ENCODE measurements around the gene BTF3L4.

BTF3L4 gene

DNA sequence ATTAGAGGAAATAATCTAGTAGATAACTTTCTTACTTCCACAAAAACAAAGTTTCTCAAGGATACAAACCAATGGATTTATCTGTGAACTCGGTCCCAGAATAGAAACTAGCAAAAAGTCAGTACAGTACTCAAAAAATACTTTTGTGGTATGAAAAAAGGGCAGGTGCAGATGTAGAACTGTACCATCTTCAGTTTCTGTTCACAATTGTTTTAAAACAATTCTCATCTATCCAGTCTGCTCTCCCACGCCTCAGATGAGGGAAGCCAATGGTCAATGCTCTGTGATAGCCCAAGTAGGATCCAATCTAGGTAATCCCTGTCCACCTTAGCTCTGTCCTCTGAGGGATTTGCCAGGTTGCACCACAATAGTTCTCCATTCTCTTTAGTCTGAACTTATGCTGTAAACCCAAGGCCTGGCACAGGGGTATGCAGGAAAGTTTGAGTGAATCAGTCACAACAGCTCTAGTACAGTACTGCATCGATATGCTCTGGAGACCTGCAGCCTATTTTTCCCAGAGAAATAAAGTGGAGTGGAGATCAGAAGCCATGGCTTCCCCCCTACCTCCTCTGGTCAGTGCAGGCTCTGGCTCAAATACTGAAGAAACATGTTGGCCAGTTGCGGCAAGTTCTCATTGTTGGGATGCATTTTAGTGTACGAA lies 23.8 kb upstream of the BTF3L4 start:
- Histone ChIP-seq H3K9ac (ENCODE audit: low read length) (peak overlapping the region; percentile 86; the same call in 1 of the 2 replicates), H3K4me1 (ENCODE audit: low read length) (peaks cover 8% of the 10 kb centered on the region), H4K20me1 (ENCODE audit: insufficient read depth, low read length) (peaks cover 9% of the 10 kb centered on the region; the same call in 1 of the 2 replicates), H3F3A (ENCODE audit: insufficient read depth, low read length) (peaks cover 25% of the 10 kb centered on the region), H3K79me2 (ENCODE audit: low read length) (peaks cover 43% of the 10 kb centered on the region), H3K9me2 (replicated peaks; ENCODE audit: insufficient read depth, low read length) (no peaks in the 10 kb centered on the region), H2AFZ (ENCODE audit: low read length) (no peak overlapping the region), H3K9me3 (replicated peaks; ENCODE audit: insufficient read depth, low read length) (no peaks in the 10 kb centered on the region), H3K27ac (ENCODE audit: low read length) (peak overlapping the region; percentile 78; the same call in 1 of the 2 replicates), H3K27me3 (replicated peaks; ENCODE audit: insufficient read depth, low read length) (no peaks in the 10 kb centered on the region), H3K4me2 (ENCODE audit: low read depth, low read length) (peak overlapping the region; percentile 80), H3K4me3 (ENCODE audit: low read length) (peak overlapping the region; percentile 93), H3K36me3 (replicated peaks; ENCODE audit: insufficient read depth, low read length) (no peaks in the 10 kb centered on the region)
- TF ChIP-seq, protein P1, sequence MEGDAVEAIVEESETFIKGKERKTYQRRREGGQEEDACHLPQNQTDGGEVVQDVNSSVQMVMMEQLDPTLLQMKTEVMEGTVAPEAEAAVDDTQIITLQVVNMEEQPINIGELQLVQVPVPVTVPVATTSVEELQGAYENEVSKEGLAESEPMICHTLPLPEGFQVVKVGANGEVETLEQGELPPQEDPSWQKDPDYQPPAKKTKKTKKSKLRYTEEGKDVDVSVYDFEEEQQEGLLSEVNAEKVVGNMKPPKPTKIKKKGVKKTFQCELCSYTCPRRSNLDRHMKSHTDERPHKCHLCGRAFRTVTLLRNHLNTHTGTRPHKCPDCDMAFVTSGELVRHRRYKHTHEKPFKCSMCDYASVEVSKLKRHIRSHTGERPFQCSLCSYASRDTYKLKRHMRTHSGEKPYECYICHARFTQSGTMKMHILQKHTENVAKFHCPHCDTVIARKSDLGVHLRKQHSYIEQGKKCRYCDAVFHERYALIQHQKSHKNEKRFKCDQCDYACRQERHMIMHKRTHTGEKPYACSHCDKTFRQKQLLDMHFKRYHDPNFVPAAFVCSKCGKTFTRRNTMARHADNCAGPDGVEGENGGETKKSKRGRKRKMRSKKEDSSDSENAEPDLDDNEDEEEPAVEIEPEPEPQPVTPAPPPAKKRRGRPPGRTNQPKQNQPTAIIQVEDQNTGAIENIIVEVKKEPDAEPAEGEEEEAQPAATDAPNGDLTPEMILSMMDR (IDR thresholded peaks at IDR 0.05; ENCODE audit: low read length), result no peak
- TF ChIP-seq EZH2 (optimal IDR thresholded peaks at IDR 0.05; ENCODE audit: low read depth, low read length) (no peak), EZH2phosphoT487 (IDR thresholded peaks at IDR 0.05; ENCODE audit: low read length) (no peak)
- peak; percentile 37 for DNase-seq

DNA sequence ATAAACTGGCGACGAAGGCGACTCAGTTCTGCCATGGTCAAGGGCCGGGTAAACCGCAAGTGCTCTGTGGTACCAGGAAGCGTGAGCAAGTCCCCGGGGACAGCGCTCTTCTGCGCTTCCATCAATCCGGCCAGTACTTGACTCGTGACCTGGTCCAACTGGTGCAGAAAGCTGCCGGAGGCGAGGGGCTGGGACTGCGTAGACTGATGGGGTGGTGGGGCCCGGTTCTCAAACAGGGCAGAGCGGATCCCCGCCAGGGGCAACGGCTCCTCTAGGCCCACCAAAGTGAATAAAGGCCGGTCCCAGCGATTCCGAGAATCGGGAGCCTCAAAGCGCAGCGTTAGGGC lies 23.3 kb upstream of the BTF3L4 start:
- Histone ChIP-seq H3K79me2 (ENCODE audit: low read length) (peaks cover 43% of the 10 kb centered on the region), H4K20me1 (ENCODE audit: insufficient read depth, low read length) (peaks cover 9% of the 10 kb centered on the region; the same call in 1 of the 2 replicates), H3K27me3 (replicated peaks; ENCODE audit: insufficient read depth, low read length) (no peaks in the 10 kb centered on the region), H3K36me3 (replicated peaks; ENCODE audit: insufficient read depth, low read length) (no peaks in the 10 kb centered on the region), H3K4me1 (ENCODE audit: low read length) (peaks cover 8% of the 10 kb centered on the region), H3K9ac (ENCODE audit: low read length) (peak overlapping the region; percentile 86), H2AFZ (ENCODE audit: low read length) (peak overlapping the region; percentile 75), H3K27ac (ENCODE audit: low read length) (peak overlapping the region; percentile 78; the same call in 1 of the 2 replicates), H3K9me2 (replicated peaks; ENCODE audit: insufficient read depth, low read length) (no peaks in the 10 kb centered on the region), H3K4me3 (ENCODE audit: low read length) (peak overlapping the region; percentile 93), H3K9me3 (replicated peaks; ENCODE audit: insufficient read depth, low read length) (no peaks in the 10 kb centered on the region), H3F3A (ENCODE audit: insufficient read depth, low read length) (peaks cover 25% of the 10 kb centered on the region), H3K4me2 (ENCODE audit: low read depth, low read length) (peak overlapping the region; percentile 80)
- TF ChIP-seq, protein P1 (IDR thresholded peaks at IDR 0.05; ENCODE audit: low read length), result no peak
- TF ChIP-seq EZH2phosphoT487 (IDR thresholded peaks at IDR 0.05; ENCODE audit: low read length), result no peak
- no peak for TF ChIP-seq EZH2 (optimal IDR thresholded peaks at IDR 0.05; ENCODE audit: low read depth, low read length)
- peak; percentile 49 for DNase-seq

DNA sequence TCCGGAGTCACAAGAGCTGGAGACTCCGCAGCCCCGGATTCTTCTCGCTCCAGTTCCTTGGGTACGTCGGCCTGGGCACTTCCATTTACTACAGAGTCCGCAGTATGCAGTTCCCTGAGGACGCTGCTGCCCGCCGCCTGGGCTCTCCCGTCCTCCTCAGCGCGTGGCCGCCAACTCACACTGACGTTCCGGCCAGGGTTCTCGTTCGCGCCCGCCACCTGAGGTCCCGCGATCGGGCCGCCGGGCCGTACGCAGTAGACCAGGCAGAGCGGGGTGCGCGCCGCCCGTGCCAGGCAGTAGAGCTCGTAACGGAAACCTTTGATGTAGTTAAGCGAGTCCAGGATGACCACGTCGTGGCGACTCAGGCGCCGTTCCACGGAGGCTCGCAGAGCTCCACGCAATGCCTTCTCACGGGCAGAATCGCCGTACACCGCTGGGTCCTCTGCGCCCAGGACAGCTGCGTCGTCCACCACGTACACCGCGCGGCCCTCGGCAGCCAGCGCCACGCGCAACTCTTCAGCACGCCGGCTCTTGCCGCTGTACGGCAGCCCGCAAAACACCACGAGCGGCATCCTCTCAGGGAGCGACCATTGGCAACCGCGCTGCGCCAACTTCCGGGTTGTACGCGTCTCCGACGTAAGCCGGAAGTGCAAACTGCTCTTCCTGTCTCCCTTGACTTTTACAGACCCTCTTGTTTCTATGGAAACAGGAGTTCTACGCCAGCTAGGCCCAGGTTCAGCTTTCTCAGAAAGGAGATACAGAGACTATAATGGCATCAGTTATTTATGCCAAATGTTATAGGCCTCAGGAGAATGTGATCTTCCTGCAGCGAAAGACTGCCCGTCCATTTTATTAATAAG lies 22.7 kb upstream of the BTF3L4 start, which contains the start of gene KTI12:
TSS of gene KTI12 (minus strand) at position 621 of the 860 bp plus-strand sequence. CDS start at position 572, 49 bp downstream.
- Histone ChIP-seq H3K9me2 (replicated peaks; ENCODE audit: insufficient read depth, low read length) (no peaks in the 10 kb centered on the region), H3K9ac (ENCODE audit: low read length) (peak within 1 kb of the TSS; percentile 86), H4K20me1 (ENCODE audit: insufficient read depth, low read length) (peaks cover 9% of the 10 kb centered on the region; the same call in 1 of the 2 replicates), H3K27ac (ENCODE audit: low read length) (peak within 1 kb of the TSS; percentile 78), H3K4me1 (ENCODE audit: low read length) (peaks cover 8% of the 10 kb centered on the region), H3K27me3 (replicated peaks; ENCODE audit: insufficient read depth, low read length) (no peaks in the 10 kb centered on the region), H2AFZ (ENCODE audit: low read length) (peak within 1 kb of the TSS; percentile 75), H3K36me3 (replicated peaks; ENCODE audit: insufficient read depth, low read length) (no peaks in the 10 kb centered on the region), H3F3A (ENCODE audit: insufficient read depth, low read length) (peaks cover 25% of the 10 kb centered on the region), H3K4me3 (ENCODE audit: low read length) (peak within 1 kb of the TSS; percentile 93), H3K79me2 (ENCODE audit: low read length) (peaks cover 43% of the 10 kb centered on the region), H3K9me3 (replicated peaks; ENCODE audit: insufficient read depth, low read length) (no peaks in the 10 kb centered on the region), H3K4me2 (ENCODE audit: low read depth, low read length) (peak within 1 kb of the TSS; percentile 80)
- TF ChIP-seq EZH2phosphoT487 (IDR thresholded peaks at IDR 0.05; ENCODE audit: low read length) (no peak), EZH2 (optimal IDR thresholded peaks at IDR 0.05; ENCODE audit: low read depth, low read length) (no peak)
- TF ChIP-seq, protein P1 (IDR thresholded peaks at IDR 0.05; ENCODE audit: low read length), result no peak
- peak; percentile 93 for DNase-seq

Measured in MM.1S (cell line).